GM19468 (cell line): ENCODE measurements around the gene SYNE1.

Source experiments
- ATAC-seq: cut with Tn5 transposase; IDR thresholded peaks from one replicate; pipeline ENCODE4 v1.9.1; 2021; ENCODE audit warnings: mild to moderate bottlenecking, moderate library complexity, moderate number of reproducible peaks; ENCODE audit not compliant: unreplicated experiment; ENCODE audit errors: extremely low read depth

SYNE1 gene

GRCh38 chr6:152265651-152266050 is 371.5 kb downstream of the SYNE1 start:
- ATAC-seq: no peak

DNA sequence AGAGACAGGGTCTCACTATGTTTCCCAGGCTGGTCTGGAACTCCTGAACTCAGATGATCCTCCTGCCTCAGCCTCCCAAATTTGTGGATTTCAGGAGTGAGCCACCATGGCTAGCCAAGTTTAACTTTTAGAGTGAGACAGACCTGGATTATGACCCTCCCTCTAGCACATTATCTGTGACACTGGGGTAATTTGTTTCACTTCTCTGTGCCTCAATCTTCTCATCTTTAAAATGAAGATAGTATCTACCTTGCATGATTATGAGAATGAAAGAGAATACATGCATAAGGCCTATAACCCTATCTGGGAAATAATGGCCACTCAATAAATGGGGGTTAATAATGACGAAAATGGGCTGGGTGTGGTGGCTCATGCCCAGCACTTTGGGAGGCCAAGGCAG is 373.6 kb downstream of the SYNE1 start:
- no peak for ATAC-seq

DNA sequence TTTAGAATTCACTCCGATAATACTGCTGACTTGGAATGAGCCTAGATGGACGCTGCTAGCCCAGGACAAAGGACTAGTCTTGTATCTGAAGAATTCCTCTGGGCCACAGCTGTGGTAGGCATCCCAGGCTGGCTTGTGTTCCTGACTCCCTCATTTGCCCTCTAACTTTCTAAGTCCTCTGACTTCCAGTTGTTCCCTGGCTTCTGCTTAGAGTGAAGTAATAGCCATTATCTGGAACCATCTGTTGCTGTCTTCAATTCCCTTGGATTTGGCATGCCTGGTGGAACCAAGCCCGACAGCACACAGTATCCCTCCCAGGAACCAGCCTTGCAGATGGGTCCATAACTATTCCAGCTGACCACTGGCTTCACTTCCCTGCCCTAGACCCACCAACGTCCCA is 376.0 kb downstream of the SYNE1 start:
- no peak for ATAC-seq

DNA sequence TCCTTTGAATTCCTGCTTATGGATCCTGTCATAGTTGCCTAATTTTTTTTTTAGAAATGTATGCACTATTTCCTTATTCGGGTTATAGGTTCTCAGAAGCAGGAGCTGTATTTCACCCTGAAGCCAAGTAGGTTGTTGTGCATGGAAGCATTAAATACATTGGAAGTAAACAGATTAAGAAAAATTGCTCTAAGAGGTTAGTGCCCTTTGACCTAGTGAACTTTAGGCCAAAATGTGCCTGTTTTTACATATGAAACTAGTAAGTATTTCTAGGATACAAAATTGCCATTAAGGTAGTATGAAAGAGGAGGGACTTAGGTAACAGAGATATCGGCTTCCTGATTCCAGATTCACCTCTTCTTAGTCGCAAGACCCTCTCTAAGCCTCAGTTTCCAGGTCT is 377.9 kb downstream of the SYNE1 start:
- ATAC-seq: no peak

DNA sequence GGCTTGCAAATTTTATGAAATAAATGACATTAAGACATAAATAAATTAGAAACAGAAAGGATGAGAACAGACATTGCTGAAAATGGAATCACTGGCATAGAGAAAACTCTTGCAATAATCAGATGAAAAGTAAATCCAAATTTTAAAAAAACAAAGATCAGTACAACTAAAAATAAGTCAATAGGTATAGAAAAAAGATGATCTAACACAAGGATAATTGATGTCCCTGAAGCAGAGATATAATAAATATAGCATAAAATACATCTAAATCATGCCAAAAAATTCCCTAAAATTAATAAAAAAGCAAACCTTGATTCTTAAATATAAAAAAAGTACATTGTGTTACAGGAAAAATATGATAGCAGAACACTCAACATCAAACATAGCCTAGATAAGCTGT is 379.6 kb downstream of the SYNE1 start:
- no peak for ATAC-seq

DNA sequence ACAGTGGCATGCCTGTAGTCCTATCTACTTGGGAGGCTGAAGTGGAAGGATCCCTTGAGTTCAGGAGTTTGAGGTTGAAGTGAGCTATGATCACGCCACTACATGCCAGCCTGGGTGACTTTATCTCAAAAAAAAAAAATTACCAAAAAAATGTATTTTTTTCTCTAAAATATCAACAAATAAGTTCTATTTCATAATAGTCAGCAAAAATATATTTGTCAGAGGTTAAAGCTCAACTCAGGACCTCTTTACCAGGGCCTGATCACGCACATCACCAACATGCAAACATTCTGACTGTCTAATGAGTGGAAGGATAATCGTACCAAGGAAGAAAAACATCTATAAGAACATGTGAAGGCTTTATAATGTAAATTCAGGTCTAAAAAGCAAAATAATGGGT is 387.0 kb downstream of the SYNE1 start:
- ATAC-seq: no peak

DNA sequence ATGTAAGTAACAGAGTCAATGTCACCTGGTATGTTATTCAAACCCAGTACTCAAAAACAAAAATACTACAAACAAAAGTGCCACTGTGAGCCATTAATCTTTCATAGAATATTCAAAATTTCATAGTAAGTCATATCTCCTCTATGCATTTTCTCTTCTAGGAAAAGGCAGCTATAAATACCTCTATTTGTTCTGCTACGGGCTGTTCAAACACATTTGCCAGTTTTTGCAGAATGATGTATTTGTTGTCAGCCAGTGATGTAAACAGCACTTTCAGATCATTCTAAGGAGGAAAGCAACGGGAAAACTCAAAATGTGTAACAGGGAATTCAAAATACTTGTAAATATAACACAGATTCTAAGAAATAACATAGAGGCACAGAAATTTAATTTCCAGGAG is 388.2 kb downstream of the SYNE1 start:
- no peak for ATAC-seq

- no peak for ATAC-seq
Measured at GRCh38 chr6:152246554-152247337, 390.4 kb downstream of the SYNE1 start.

GRCh38 chr6:152244998-152245630 is 392.0 kb downstream of the SYNE1 start:
- no peak for ATAC-seq

DNA sequence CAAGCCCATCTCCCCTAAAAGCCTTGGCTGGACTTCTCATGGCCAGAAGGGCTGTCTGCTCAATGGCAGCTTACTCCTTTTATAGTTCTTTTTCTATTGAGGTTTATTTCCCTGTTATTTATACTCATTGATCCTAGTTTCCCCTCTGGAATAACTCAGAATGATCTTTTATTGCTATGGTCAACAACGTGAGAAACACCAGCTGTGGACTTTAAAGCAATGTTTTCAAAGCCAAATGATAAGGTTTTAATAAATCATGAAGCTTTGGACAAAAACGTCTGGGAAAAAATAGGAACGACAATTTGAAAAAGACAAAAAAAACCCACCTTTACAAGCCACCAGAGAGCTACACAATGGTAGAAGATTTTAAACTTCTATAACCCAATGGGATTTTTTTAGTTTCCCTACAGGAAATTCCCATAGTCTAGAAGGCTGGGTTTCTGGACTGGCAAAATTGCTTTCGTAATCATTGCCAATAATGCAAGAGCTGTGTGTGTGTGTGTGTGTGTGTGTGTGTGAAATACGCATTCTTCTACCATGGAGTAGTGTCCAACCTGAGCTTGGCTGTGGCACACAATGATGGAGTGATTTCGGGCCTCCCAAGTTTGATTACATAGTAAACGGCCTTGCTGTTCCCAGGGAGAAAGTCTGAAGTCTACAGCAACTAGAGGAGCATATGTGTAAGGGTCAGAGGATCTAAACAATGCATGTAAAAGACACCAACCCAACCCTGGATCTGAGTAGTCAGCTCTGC is 396.0 kb downstream of the SYNE1 start:
- no peak for ATAC-seq

GRCh38 chr6:152240436-152240835 is 396.7 kb downstream of the SYNE1 start:
- ATAC-seq: no peak

DNA sequence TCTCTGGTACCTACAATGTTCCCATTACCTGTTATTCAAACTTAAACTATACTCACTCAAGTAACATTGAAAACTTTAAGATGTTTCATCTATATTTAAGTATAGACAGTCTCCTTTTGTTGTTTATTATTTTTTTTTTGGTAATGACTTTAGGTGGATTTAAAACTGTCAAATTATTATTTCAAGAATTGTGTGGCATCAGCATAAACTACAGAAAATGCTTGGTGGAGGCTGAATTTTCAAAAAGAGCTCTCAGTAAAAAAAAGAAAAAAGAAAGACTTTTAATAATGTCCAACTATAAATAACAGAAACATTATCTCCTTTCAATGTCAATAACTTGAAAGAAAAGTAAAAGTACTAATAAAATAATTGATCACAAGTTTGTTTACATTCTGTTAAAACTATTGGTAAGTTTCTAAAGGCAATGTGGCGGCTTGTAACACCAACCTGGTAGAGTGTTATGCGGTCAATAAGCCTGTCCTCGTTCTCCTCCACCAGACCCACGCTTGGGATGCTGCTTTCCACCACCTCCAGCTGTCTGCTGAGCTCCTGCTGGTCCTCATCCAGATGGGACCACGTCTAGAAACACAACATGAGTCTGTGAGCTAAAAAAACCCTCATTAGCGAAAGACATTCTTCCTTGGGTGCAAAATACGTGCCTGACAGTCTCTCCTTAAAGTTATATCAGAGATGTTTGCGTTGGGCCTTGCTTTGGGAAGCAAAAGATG is 400.6 kb downstream of the SYNE1 start:
- ATAC-seq: no peak

GRCh38 chr6:152233547-152234320 is 403.4 kb downstream of the SYNE1 start:
- no peak for ATAC-seq

- ATAC-seq: no peak
Measured at GRCh38 chr6:152232501-152233151, 404.5 kb downstream of the SYNE1 start.

- no peak for ATAC-seq
Measured at GRCh38 chr6:152229330-152229729, 407.8 kb downstream of the SYNE1 start.

GRCh38 chr6:152226119-152226518 is 411.0 kb downstream of the SYNE1 start:
- ATAC-seq: no peak

DNA sequence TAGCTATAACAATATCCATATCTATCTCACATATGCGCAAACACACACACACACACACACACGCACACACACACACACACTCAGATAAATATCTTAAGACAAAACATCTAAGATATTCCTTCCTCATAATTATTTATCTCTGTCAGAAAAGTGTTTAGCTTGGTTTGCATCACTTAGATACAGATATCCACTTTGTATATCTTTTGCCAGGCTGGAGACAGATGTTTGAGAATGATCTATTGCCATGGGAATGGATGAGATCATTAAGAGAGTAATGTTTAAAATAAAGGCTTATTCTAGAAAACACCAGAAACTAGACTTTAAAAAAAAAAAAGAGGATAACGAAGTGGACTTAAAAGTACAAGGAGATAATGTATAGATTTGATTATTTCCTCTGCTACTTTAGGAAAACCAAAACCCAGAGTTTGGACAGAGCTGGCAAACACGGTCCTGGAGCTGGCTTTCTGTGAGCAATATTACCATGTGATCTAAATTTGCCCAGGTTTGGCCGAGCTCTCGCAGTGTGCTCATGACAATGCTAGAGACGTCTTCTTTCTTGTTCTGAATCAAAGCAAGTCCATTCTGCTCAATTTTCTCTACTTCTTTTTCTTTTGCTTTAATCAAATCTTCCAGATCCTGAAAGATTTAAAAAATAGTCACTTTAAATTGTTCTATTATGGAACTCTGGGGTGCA is 411.8 kb downstream of the SYNE1 start:
- ATAC-seq: no peak

DNA sequence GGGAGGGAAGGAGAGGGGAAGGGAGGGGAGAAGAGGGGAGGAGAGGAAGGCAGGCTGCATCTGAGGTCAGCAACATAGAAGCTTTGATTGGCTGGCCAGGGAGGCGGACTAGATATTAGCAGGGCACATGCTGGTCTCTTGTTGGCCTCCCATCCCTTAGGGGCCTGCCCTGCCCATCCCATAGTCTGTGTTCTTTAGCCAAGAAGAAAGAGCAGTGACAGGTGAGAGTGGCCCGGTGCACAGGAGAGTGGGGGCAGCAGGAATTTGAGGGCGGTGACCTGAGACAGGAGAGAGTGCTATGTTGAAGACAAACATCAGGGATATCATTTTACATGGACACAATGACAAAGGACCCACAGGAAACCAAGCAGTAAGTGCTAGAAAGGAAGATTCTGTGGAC is 413.5 kb downstream of the SYNE1 start:
- no peak for ATAC-seq
